Measurements from ENCODE around the gene LRFN2. TPM values are rescaled to one million over a fixed set of nuclear protein-coding genes. Genes with fewer than 3 reads are reported as not detected.

LRFN2 gene
- total RNA-seq, 3 donors from 2014 or later (not counting 1 experiment from before 2014, with no cell fraction given) = 3.0 to 3.6 (median 3.5) TPM

- ATAC-seq (no peak), DNase-seq (no peak)
- Histone ChIP-seq H3K4me3 (ENCODE audit: low read length) (no peak overlapping the region), H3K27ac (ENCODE audit: low read length) (no peak overlapping the region), H3K27me3 (ENCODE audit: control insufficient read depth, insufficient read depth, low read length) (peaks cover 5% of the 10 kb centered on the region), H3K4me1 (ENCODE audit: control insufficient read depth, insufficient read depth, low read length) (no peaks in the 10 kb centered on the region), H3K36me3 (ENCODE audit: control insufficient read depth, insufficient read depth, low read length) (no peaks in the 10 kb centered on the region), H3K9me3 (ENCODE audit: control insufficient read depth, insufficient read depth, low read length) (no peaks in the 10 kb centered on the region)
- Mint-ChIP-seq H3K27me3 (ENCODE audit: low read depth in 2 of 2) (peaks cover 11 to 50% of the 10 kb centered on the region in 2 donors), H3K4me1 (peaks cover 4 to 8% of the 10 kb centered on the region in 2 donors), H3K4me3 (no peak overlapping the region), H3K9me3 (peaks cover 3 to 5% of the 10 kb centered on the region in 2 donors), H3K36me3 (peaks cover 8% of the 10 kb centered on the region), H3K27ac (no peak overlapping the region)
- no peak for TF ChIP-seq CTCF (IDR thresholded peaks at IDR 0.05)
- 94% methylated on average over 4 of the region's 4 CpGs for WGBS (ENCODE audit: insufficient coverage)
- intact Hi-C loops (cut with micrococcal nuclease) = no loop called here
Observed at GRCh38 chr6:40362859-40363258, 224.3 kb downstream of the LRFN2 start.

GRCh38 chr6:40359808-40360207 lies 227.4 kb downstream of the LRFN2 start:
- no peak overlapping the region for H3K27ac ChIP-seq (ENCODE audit: low read length)
- intact Hi-C loops (cut with micrococcal nuclease) = no loop called here
- peaks cover 12 to 15% of the 10 kb centered on the region in 2 donors for H3K4me1 Mint-ChIP-seq
- no peak for TF ChIP-seq CTCF (IDR thresholded peaks at IDR 0.05)
- 59% methylated on average over 2 of the region's 2 CpGs for WGBS (ENCODE audit: insufficient coverage)
- H3K27ac Mint-ChIP-seq = no peak overlapping the region
- H3K9me3 ChIP-seq (ENCODE audit: control insufficient read depth, insufficient read depth, low read length) = no peaks in the 10 kb centered on the region
- peaks cover under 1% of the 10 kb centered on the region in 2 donors for H3K9me3 Mint-ChIP-seq
- no peaks in the 10 kb centered on the region for H3K4me1 ChIP-seq (ENCODE audit: control insufficient read depth, insufficient read depth, low read length)
- no peak overlapping the region for H3K4me3 Mint-ChIP-seq
- no peak overlapping the region for H3K4me3 ChIP-seq (ENCODE audit: low read length)
- peaks cover 5% of the 10 kb centered on the region for H3K27me3 ChIP-seq (ENCODE audit: control insufficient read depth, insufficient read depth, low read length)
- peaks cover 3% of the 10 kb centered on the region for H3K36me3 Mint-ChIP-seq
- H3K36me3 ChIP-seq (ENCODE audit: control insufficient read depth, insufficient read depth, low read length) = no peaks in the 10 kb centered on the region
- peaks cover 11 to 50% of the 10 kb centered on the region in 2 donors for H3K27me3 Mint-ChIP-seq (ENCODE audit: low read depth in 2 of 2)
- no peak for DNase-seq
- ATAC-seq = no peak

GRCh38 chr6:40358473-40359460 lies 228.4 kb downstream of the LRFN2 start:
- 95% methylated on average over 6 of the region's 6 CpGs for WGBS (ENCODE audit: insufficient coverage)

More at GRCh38 chr6:40358473-40359460, 228.4 kb downstream of the LRFN2 start:
- Mint-ChIP-seq H3K9me3 (no peaks in the 10 kb centered on the region), H3K4me1 (peaks cover 12 to 14% of the 10 kb centered on the region in 2 donors), H3K27ac (no peak overlapping the region), H3K36me3 (no peaks in the 10 kb centered on the region), H3K4me3 (no peak overlapping the region), H3K27me3 (ENCODE audit: low read depth in 2 of 2) (peaks cover 11 to 48% of the 10 kb centered on the region in 2 donors)
- Histone ChIP-seq H3K27ac (ENCODE audit: low read length) (no peak overlapping the region), H3K4me1 (ENCODE audit: control insufficient read depth, insufficient read depth, low read length) (no peaks in the 10 kb centered on the region), H3K36me3 (ENCODE audit: control insufficient read depth, insufficient read depth, low read length) (no peaks in the 10 kb centered on the region), H3K4me3 (ENCODE audit: low read length) (no peak overlapping the region), H3K27me3 (ENCODE audit: control insufficient read depth, insufficient read depth, low read length) (peaks cover 5% of the 10 kb centered on the region), H3K9me3 (ENCODE audit: control insufficient read depth, insufficient read depth, low read length) (no peaks in the 10 kb centered on the region)
- DNase-seq (no peak), ATAC-seq (no peak)
- no peak for TF ChIP-seq CTCF (IDR thresholded peaks at IDR 0.05)
- intact Hi-C loops (cut with micrococcal nuclease) = no loop called here

All from natural killer cell (primary cell).